Upper lobe of left lung (tissue), 4 donors: Measurements from ENCODE around the gene MANEA.

Experiments
- POLR2AphosphoS5 ChIP-seq, 2 donors: sonication (generic); formaldehyde crosslinking; IDR thresholded peaks; one replicate each; pipeline ENCODE4 v1.5.1; 2017; ENCODE audit warnings: antibody characterized with exemption in 2 of 2
- TF ChIP-seq, protein P1 (sequence below), 6 experiments: fragments of 450-650 bp in 4 of 6; fragments of 200-600 bp in 2 of 6; sonication (generic) in 2 of 6; IDR thresholded peaks; one replicate each; pipeline ENCODE4 v1.5.1; 2016 to 2019; ENCODE audit warnings: antibody characterized with exemption in 6 of 6

DNA sequence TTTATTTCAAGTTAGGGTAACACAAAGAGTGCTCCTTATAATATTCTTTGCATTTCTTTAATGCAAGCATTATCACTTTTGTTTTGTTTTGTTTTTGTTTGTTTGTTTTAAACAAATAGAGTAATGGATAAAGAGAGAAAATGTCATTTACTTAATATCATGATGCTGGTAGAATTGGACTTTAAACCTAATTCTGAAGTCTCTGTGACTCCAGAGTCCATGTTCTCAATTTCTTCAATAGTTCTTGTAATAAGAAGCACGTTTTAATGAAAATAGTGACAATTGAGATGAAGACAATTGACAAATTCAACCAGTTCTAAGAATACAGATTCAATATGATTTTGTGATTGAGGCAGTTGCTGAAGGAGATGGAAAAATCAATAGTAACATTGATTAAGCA lies 30.3 kb upstream of the MANEA start:
- TF ChIP-seq POLR2AphosphoS5 (IDR thresholded peaks at IDR 0.05), result no peak
- TF ChIP-seq, protein P1, sequence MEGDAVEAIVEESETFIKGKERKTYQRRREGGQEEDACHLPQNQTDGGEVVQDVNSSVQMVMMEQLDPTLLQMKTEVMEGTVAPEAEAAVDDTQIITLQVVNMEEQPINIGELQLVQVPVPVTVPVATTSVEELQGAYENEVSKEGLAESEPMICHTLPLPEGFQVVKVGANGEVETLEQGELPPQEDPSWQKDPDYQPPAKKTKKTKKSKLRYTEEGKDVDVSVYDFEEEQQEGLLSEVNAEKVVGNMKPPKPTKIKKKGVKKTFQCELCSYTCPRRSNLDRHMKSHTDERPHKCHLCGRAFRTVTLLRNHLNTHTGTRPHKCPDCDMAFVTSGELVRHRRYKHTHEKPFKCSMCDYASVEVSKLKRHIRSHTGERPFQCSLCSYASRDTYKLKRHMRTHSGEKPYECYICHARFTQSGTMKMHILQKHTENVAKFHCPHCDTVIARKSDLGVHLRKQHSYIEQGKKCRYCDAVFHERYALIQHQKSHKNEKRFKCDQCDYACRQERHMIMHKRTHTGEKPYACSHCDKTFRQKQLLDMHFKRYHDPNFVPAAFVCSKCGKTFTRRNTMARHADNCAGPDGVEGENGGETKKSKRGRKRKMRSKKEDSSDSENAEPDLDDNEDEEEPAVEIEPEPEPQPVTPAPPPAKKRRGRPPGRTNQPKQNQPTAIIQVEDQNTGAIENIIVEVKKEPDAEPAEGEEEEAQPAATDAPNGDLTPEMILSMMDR (IDR thresholded peaks at IDR 0.05), result no peak
